Central memory CD8-positive, alpha-beta T cell (primary cell): ENCODE measurements around the gene R3HCC1L.

Experiments used
- ATAC-seq: fragments of 150-1000 bp; cut with Tn5 transposase; replicated peaks from 2 replicates; pipeline ENCODE4 v1.10.0; 2022; ENCODE audit warnings: mild to moderate bottlenecking, moderate FRiP score, moderate number of reproducible peaks; ENCODE audit not compliant: poor library complexity, severe bottlenecking; ENCODE audit errors: extremely low read depth
- DNase-seq, 2 donors: peaks; one replicate each; pipeline ENCODE4 v3.0.0; 2021; ENCODE audit warnings: low spot score in 2 of 2
- H3K27ac Mint-ChIP-seq: one replicate; pipeline ENCODE4 v1.8.0; 2022; ENCODE audit warnings: low read depth, mild to moderate bottlenecking, moderate library complexity, mixed read lengths
- H3K27me3 Mint-ChIP-seq: one replicate; pipeline ENCODE4 v1.8.0; 2022; ENCODE audit warnings: mixed read lengths
- H3K36me3 Mint-ChIP-seq: one replicate; pipeline ENCODE4 v1.8.0; 2022; ENCODE audit warnings: mild to moderate bottlenecking, moderate library complexity, mixed read lengths; ENCODE audit not compliant: insufficient read depth
- H3K4me1 Mint-ChIP-seq: one replicate; pipeline ENCODE4 v1.8.0; 2022; ENCODE audit warnings: mixed read lengths
- H3K4me3 Mint-ChIP-seq: one replicate; pipeline ENCODE4 v1.8.0; 2022; ENCODE audit warnings: mild to moderate bottlenecking, moderate library complexity, mixed read lengths
- H3K9me3 Mint-ChIP-seq: one replicate; pipeline ENCODE4 v1.8.0; 2022; ENCODE audit warnings: mixed read lengths

The R3HCC1L gene

DNA sequence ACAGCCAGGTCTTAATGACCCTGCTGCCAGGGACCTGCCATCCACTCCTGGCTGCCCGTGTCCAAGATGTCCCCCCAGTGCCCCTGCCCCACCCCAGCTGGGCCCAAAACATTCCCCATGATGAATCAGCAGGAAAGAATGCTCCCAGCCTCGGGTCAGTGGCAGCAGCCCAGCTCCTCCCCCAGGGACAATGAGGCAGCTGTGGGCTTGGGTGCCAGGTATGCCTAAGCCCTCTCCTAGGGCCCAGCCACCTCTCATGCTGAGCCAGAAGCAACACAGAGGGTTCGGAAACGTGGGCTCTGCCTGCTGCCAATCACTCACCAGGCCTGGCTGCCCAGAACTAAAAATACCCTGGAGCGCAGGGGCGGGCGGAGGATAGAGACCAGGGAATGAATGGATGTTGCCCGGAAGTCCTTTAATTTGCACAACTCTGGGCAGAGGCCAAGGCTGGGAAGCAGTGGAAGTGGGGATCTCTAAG, 135.0 kb downstream of the R3HCC1L start:
- Mint-ChIP-seq H3K27ac (peak overlapping the region; percentile 23), H3K27me3 (peaks cover 45% of the 10 kb centered on the region), H3K4me1 (peaks cover 10% of the 10 kb centered on the region), H3K4me3 (peak overlapping the region; percentile 71), H3K9me3 (no peaks in the 10 kb centered on the region), H3K36me3 (peaks cover 4% of the 10 kb centered on the region)
- ATAC-seq (no peak), DNase-seq (no peak)

DNA sequence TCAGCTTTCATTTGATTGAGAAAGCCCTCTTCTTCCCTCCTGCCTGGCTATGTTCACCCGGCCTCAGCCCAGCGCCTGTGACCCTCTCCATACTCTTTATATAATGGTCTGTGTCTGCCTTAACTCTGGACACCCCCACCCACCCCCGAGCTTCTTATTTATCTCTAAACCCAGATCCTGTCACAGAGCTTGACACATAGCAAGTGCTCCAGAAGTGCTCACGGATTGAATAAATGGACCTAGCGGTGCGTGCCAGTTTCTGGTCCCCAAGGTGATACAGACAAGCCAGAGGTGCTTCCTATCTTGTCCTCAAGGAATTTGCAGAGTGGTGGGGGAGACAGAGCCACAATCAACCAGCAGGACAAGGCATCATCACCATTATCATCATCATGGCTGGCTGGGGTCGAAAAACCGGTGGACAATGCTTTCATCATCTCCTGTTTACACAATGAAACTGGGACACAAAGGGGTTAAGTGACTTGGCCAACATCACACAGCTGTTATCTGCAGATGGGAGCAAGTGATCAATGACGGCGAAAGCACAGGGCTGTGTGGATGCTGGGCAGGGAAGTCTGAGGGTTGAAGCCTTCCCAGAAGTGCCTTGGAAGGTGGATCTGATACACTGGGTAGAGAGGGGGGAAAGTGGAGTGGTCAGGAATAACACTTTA, 135.8 kb downstream of the R3HCC1L start:
- ATAC-seq = no peak

DNA sequence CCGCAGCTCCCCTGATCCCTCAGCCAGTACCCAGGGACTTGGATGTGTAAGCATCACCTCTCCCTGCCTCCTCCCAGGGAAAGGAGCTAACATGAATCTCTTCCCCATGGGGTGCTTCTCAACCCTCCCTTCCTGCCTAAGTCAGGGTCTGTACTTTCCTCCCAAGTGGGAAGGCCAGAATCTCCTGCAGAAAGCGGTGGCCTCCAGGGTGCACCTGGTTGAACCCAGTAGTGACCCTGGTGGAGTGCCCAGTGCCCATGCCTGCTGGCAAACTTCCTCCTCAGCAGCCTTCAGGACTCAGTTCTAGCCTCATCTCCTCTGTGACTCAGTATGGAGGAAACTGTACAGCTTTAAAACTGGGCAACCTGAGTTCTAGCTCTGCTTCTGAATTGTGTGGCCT, 136.3 kb downstream of the R3HCC1L start:
- Mint-ChIP-seq H3K9me3 (no peaks in the 10 kb centered on the region), H3K36me3 (peaks cover 4% of the 10 kb centered on the region), H3K27me3 (peaks cover 48% of the 10 kb centered on the region), H3K4me3 (no peak overlapping the region), H3K27ac (no peak overlapping the region), H3K4me1 (peaks cover 12% of the 10 kb centered on the region)
- DNase-seq (no peak), ATAC-seq (no peak)

More for the DNA sequence above, 135.8 kb downstream of the R3HCC1L start:
- peaks cover 4% of the 10 kb centered on the region for H3K36me3 Mint-ChIP-seq
- H3K27ac Mint-ChIP-seq = no peak overlapping the region
- no peaks in the 10 kb centered on the region for H3K9me3 Mint-ChIP-seq
- H3K4me1 Mint-ChIP-seq = peaks cover 10% of the 10 kb centered on the region
- peaks cover 48% of the 10 kb centered on the region for H3K27me3 Mint-ChIP-seq
- no peak for DNase-seq
- H3K4me3 Mint-ChIP-seq = peak overlapping the region; percentile 17

DNA sequence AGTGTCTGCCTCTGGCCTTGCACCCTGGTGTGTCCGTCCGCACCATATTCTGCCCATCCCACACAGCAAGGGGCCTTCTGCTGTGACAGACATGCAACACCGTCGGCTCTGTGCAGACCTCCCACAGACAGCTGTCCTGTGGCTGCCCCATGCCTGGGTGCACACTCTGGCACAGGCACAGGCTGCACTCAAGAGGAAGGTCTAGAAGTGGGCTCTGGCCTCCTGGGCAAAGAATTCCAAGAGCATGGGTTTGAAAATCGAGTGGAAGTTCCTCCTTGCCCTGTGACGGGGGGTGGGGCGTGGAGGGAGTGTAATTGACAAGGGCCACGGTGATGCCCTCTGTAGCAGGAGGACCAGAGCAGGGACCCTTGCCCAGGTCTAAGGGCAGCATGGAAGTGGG, 137.8 kb downstream of the R3HCC1L start:
- no peak for DNase-seq
- no peak for ATAC-seq
- Mint-ChIP-seq H3K27ac (no peak overlapping the region), H3K9me3 (no peaks in the 10 kb centered on the region), H3K27me3 (peaks cover 37% of the 10 kb centered on the region), H3K4me3 (no peak overlapping the region), H3K36me3 (peaks cover 1% of the 10 kb centered on the region), H3K4me1 (peaks cover 15% of the 10 kb centered on the region)

DNA sequence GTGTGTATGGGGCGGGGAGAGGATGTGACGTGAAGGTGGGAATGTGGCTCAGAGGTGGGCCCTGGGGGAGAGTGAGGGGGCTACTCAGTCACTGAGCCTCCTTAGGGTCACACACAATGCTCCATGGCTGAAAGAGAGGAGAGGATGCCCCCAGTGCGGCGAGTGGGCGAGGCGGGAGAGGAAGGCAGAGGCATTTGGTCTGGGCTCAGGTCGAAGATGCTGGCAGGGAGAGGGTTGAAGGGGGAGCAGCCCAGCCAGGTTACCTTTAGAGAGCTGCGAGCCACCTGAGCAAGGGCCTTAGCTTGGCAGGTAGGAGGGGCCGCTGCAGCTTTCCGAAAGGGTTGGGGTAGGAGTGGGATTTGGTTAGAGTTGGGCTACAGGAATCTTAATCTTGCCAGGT, 138.2 kb downstream of the R3HCC1L start:
- Mint-ChIP-seq H3K36me3 (peaks cover 1% of the 10 kb centered on the region), H3K27ac (no peak overlapping the region), H3K4me1 (peaks cover 15% of the 10 kb centered on the region), H3K4me3 (no peak overlapping the region), H3K27me3 (peaks cover 35% of the 10 kb centered on the region), H3K9me3 (no peaks in the 10 kb centered on the region)
- ATAC-seq (no peak), DNase-seq (no peak)

DNA sequence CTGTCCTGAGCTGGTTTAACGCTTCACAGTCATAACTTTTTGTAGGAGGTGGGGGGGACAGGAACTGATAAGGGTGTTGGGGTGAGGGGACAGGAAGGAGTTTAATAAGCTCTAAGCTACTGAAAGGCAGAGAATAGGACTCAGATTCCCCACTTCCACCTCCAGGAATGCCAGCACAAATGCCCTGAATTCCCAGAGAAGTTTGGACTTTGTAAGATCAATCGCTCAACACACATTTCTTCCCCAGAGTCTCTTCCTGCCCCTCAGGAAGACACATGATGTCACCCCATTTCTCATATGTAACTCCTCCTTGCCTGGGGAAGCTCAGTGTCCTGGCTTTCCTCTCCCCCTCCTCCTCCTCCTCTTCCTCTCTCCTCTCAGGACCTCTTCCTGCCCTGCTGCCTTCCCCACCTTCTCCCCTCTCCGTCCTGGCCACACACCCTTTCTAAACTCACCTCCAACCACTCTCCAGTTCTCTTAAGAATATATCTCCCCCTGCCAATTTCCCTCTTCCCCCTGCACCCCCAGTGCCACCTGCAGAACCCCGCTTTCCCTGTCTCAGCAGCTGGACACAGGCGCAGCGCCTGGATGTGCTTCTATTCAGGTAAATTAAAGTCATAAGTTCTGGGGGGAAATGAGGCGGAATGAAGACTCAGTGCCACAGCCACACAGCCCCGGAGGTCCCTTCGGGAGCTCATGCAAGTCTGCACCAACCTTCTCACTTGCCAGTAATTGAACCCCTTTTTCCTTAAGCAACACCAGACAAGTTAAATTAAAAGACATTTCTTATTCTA, 138.8 kb downstream of the R3HCC1L start:
- Mint-ChIP-seq H3K4me1 (peaks cover 15% of the 10 kb centered on the region), H3K9me3 (no peaks in the 10 kb centered on the region), H3K27ac (no peak overlapping the region), H3K27me3 (peaks cover 35% of the 10 kb centered on the region), H3K4me3 (no peak overlapping the region), H3K36me3 (peaks cover 1% of the 10 kb centered on the region)
- DNase-seq = no peak
- no peak for ATAC-seq

DNA sequence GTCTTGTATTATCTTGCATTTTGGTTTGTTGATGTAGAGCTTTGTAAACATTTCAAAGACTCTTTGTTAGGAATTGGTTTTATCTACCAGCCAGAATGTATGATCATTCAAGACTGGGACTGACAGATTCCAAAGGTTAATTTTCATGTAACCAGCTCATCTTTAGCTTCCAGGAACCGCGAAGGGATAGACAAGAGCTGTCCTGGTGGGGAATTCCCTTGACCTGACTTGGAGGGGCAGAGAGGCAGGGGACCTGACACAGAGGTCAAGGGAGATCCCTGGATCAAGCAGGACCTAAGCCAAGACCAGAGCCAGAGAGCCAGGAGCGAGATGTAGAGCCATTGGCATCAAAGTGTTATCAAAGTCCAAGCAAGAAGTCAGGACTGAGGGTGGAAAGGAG, 140.1 kb downstream of the R3HCC1L start:
- ATAC-seq = no peak
- H3K4me1 Mint-ChIP-seq = peaks cover 11% of the 10 kb centered on the region

DNA sequence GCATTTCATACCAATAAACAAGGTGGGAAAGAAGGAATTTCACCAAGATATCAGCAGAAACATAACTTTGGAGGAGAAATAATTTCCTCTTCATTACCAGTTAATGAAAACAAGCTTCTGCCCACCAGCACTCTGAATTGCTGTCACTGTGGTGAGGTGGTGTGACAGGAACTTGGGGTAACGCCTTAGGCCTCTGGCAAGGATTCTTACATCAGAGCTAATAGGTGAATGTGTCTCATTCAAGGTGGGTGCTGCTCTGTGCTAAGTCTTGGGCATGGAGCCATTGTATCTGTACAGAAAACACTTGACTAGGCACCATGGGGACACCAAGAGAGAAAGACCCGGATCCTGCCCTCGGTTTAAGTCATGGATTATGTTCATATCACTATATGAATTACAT, 141.9 kb downstream of the R3HCC1L start:
- H3K36me3 Mint-ChIP-seq = no peaks in the 10 kb centered on the region
- ATAC-seq (peak; percentile 89), DNase-seq (no peak)
- H3K4me3 Mint-ChIP-seq = no peak overlapping the region
- H3K4me1 Mint-ChIP-seq = peaks cover 11% of the 10 kb centered on the region
- no peaks in the 10 kb centered on the region for H3K9me3 Mint-ChIP-seq
- H3K27ac Mint-ChIP-seq = peak overlapping the region; percentile 73
- H3K27me3 Mint-ChIP-seq = peaks cover 33% of the 10 kb centered on the region

More for the DNA sequence above, 140.1 kb downstream of the R3HCC1L start:
- peaks cover 30% of the 10 kb centered on the region for H3K27me3 Mint-ChIP-seq
- no peaks in the 10 kb centered on the region for H3K9me3 Mint-ChIP-seq
- H3K4me3 Mint-ChIP-seq = no peak overlapping the region
- H3K36me3 Mint-ChIP-seq = no peaks in the 10 kb centered on the region
- H3K27ac Mint-ChIP-seq = no peak overlapping the region
- no peak for DNase-seq

DNA sequence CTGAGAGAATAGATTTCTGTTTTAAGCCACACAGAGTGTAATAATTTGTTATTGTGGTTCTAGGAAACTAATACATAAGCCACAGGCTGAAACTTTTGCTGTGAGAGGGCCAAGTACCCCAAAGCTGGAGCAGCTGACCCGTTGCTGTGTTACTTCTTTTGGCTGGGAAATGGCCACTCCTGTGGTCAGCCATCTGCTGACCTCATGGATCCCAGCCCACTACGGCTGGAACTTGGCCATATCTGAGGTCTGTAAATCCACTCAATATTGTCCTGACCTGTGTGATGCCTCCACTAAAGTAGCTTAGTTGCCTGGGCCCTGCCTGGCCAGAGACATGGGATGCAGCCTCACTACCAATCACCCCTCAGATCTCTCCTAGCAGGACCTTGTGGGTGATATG, 151.0 kb downstream of the R3HCC1L start:
- no peak for ATAC-seq
- H3K36me3 Mint-ChIP-seq = no peaks in the 10 kb centered on the region
- H3K4me1 Mint-ChIP-seq = no peaks in the 10 kb centered on the region
- no peaks in the 10 kb centered on the region for H3K9me3 Mint-ChIP-seq
- no peak overlapping the region for H3K27ac Mint-ChIP-seq
- peaks cover 57% of the 10 kb centered on the region for H3K27me3 Mint-ChIP-seq
- H3K4me3 Mint-ChIP-seq = no peak overlapping the region
- no peak for DNase-seq

DNA sequence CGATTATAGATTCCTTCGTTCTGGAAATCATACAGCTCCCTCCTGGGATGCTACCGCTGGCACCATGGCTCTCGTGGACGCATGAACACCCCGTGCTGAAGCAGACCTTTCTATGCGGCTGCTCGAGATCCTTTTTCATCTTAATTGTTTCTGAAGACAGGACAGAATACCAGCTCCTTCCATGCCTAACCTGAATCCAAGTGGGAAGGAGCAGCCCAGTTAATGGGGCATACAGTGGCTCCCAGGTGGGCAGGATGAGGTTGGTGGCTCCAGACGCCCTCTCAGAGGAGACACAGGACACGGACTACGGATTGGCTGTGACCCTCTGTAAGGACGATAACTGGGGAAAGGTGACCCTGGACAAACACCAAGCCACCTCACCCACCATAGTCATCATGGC, 152.0 kb downstream of the R3HCC1L start:
- H3K4me3 Mint-ChIP-seq = no peak overlapping the region
- H3K9me3 Mint-ChIP-seq = no peaks in the 10 kb centered on the region
- H3K36me3 Mint-ChIP-seq = no peaks in the 10 kb centered on the region

DNA sequence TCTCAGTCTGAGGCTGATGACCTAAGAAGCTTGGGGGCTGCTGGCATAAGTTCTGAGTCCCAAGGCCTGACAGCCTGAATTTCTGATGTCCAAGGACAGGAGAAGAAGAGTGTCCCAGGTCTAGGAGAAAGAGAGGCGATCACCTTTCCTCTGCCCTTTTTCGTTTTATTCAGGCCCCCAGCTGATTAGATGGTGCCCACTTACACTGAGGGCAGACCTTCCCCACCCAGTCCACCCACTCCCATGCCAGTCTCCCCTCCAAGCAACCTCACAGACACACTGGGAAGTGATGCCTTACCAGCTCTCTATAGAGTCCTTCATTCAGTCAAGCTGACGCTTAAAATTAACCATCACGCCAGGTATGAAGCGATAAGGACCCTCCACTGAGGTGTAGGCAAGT, 152.9 kb downstream of the R3HCC1L start:
- no peak for ATAC-seq
- no peak overlapping the region for H3K4me3 Mint-ChIP-seq
- DNase-seq = no peak
- H3K4me1 Mint-ChIP-seq = no peaks in the 10 kb centered on the region
- H3K36me3 Mint-ChIP-seq = no peaks in the 10 kb centered on the region
- H3K9me3 Mint-ChIP-seq = no peaks in the 10 kb centered on the region
- H3K27ac Mint-ChIP-seq = no peak overlapping the region
- peaks cover 38% of the 10 kb centered on the region for H3K27me3 Mint-ChIP-seq

More for the DNA sequence above, 152.0 kb downstream of the R3HCC1L start:
- Mint-ChIP-seq H3K27me3 (peaks cover 47% of the 10 kb centered on the region), H3K27ac (no peak overlapping the region), H3K4me1 (no peaks in the 10 kb centered on the region)
- ATAC-seq = no peak
- DNase-seq = no peak

DNA sequence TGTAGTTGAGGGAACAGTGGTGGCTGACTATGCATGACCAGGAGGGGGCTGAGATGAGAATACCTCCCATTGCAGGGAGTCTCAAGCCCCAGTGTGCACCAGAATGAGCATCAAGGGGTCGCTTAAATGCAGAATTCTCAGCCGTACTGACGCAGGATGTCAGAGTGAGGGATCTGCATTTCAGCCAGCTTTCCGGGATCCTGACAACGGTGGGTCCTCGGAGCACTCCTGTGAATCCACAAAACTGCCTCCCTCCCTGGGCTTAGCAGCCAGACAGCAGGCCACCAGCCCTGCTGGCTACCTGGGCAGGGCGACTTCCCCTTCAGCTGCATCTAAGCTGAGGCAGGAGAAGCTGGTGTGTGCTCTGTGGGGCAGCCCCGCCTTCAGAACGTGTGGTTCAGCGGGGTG, 155.3 kb downstream of the R3HCC1L start:
- Mint-ChIP-seq H3K27me3 (peaks cover 19% of the 10 kb centered on the region), H3K9me3 (no peaks in the 10 kb centered on the region), H3K27ac (no peak overlapping the region), H3K4me3 (no peak overlapping the region), H3K4me1 (no peaks in the 10 kb centered on the region), H3K36me3 (no peaks in the 10 kb centered on the region)
- ATAC-seq (no peak), DNase-seq (no peak)

DNA sequence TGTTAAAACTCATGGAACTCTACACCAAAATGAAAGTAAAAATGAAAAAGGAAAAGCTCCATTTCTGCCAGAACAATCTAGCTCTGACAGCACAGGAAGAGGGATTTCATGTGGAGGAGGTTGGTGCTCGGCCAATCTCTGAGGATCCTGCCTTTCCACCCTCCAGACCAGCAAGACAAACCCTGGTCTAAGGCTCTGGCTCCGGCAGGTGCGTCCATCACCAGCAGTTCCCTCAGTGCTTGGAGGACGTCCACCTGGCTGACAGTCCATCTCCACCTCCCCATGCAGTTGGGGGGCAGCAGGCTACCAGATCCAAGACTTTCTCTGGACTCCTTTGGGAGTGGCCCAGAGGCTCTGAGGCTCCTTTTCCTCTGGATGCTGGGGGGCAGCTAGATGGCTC, 158.5 kb downstream of the R3HCC1L start:
- DNase-seq = no peak
- Mint-ChIP-seq H3K4me1 (peaks cover 9% of the 10 kb centered on the region), H3K27ac (no peak overlapping the region), H3K9me3 (no peaks in the 10 kb centered on the region), H3K4me3 (no peak overlapping the region), H3K36me3 (no peaks in the 10 kb centered on the region), H3K27me3 (peaks cover 13% of the 10 kb centered on the region)
- no peak for ATAC-seq
